ENCODE results near the gene BICD1. TPM values are rescaled to one million over a fixed set of nuclear protein-coding genes. Genes with fewer than 3 reads are reported as not detected.

Gene BICD1
- total RNA-seq, 1 donor, result 17.9 TPM

DNA sequence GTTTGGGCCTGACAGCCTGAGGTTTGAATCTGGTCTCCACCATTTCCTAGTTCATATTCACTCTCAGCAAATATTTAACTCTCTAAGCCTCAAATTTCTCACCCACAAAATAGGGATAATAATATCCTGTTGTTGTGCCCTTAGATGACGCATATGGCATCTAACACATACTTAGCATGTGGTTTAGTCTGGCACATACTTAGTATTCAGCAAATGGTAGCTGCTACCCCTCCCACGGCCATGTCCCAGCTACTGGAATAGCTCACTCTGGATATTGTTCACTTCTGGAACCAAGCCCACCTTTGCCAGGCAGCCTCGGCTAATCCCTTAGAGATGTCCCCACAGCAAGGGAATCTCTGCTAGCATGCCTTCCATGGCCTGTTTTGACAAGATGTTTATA, 53.3 kb downstream of the BICD1 start:
- no peak for DNase-seq (ENCODE audit: low read depth)
- TF ChIP-seq, protein P1, sequence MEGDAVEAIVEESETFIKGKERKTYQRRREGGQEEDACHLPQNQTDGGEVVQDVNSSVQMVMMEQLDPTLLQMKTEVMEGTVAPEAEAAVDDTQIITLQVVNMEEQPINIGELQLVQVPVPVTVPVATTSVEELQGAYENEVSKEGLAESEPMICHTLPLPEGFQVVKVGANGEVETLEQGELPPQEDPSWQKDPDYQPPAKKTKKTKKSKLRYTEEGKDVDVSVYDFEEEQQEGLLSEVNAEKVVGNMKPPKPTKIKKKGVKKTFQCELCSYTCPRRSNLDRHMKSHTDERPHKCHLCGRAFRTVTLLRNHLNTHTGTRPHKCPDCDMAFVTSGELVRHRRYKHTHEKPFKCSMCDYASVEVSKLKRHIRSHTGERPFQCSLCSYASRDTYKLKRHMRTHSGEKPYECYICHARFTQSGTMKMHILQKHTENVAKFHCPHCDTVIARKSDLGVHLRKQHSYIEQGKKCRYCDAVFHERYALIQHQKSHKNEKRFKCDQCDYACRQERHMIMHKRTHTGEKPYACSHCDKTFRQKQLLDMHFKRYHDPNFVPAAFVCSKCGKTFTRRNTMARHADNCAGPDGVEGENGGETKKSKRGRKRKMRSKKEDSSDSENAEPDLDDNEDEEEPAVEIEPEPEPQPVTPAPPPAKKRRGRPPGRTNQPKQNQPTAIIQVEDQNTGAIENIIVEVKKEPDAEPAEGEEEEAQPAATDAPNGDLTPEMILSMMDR (IDR thresholded peaks at IDR 0.05; ENCODE audit: insufficient read depth, low read length), result no peak
- H3K4me3 ChIP-seq (ENCODE audit: low read depth, low read length), result no peak overlapping the region

DNA sequence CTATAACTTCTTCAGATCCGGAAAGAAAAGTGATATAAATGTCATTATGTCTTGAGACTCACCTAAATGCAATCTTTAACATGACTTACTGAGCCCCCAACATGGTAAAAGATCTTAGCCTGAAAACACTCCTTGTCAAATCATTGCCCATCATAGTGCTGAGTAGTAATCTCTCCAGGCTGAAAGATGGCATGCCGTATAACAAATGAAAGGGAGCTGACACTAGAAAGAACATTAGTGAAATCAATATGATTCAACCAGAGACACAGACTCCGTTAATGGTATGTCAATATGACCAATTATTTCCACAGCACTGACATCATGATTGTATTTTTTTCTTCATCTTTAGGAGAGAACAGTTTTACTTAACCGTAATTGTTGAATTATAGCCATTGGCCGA, 54.4 kb downstream of the BICD1 start:
- no peak for DNase-seq (ENCODE audit: low read depth)
- TF ChIP-seq, protein P1 (IDR thresholded peaks at IDR 0.05; ENCODE audit: insufficient read depth, low read length), result no peak
- no peak overlapping the region for H3K4me3 ChIP-seq (ENCODE audit: low read depth, low read length)

DNA sequence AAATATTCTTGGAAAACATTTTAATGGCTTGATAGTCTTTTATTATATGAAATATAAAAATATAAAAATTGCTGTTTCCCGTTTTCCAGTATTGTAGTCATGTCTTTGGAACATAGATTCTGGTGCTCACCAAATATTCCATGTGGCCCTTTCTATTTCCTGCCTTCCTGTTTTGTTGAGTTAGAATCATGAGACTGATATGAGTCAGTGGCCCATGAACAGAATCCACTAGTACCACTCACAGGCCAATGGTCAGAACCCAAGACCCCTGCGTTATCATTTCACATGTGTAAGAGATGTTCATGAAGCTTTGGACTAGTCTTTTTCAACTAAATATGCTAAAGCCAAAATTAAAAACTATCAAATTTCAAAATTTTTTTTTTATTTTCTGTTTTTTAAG, 56.9 kb downstream of the BICD1 start:
- H3K4me3 ChIP-seq (ENCODE audit: low read depth, low read length), result no peak overlapping the region
- TF ChIP-seq, protein P1 (IDR thresholded peaks at IDR 0.05; ENCODE audit: insufficient read depth, low read length), result no peak
- DNase-seq (ENCODE audit: low read depth), result peak; percentile 11

DNA sequence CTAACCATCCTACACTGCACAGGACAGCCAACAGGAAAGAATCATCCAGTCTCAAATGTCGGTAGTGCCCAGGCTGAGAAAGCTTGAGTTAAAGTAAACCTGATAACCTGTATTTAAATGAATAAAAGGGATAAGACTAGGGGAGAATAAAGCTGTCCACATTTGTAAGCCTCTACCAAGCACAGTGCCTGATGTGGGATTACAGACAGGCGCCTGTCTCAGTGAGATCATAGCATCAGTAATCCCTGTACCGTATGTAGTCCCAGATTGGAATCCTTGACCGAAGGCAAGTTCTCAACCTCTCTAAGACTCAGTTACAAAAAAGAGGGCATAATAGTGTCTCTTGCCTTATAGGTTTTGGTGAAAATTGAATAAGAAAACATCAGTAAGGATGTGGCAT, 59.9 kb downstream of the BICD1 start:
- no peak overlapping the region for H3K4me3 ChIP-seq (ENCODE audit: low read depth, low read length)

DNA sequence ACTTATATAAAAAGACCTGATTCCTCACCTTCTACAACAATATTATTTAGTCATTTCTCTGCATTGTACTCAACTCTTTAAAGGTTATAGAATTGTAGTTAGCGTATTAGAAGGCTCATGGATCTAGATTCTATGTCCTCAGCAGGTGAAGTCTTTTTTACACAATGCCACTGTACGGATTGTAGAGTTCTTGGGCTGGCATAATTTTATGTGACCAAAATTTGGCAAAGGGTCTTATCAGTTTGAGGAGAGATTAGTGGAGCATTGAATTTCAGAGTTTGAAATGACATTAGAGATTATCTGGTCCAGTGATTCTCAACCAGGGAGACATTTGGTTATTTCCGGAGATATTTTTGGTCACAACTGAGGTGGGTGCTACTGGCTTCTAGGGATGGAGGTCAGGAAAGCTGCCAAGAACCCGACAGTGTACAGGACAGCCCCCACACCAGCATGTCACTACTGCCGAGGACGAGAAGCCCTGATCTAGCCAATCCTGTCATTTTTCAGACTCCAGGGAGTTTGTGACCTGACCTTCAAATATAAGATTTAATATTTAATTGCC, 63.9 kb downstream of the BICD1 start:
- no peak overlapping the region for H3K4me3 ChIP-seq (ENCODE audit: low read depth, low read length)
- no peak for DNase-seq (ENCODE audit: low read depth)
- TF ChIP-seq, protein P1 (IDR thresholded peaks at IDR 0.05; ENCODE audit: insufficient read depth, low read length), result no peak

More for the DNA sequence above, 59.9 kb downstream of the BICD1 start:
- TF ChIP-seq, protein P1 (IDR thresholded peaks at IDR 0.05; ENCODE audit: insufficient read depth, low read length), result no peak
- no peak for DNase-seq (ENCODE audit: low read depth)

DNA sequence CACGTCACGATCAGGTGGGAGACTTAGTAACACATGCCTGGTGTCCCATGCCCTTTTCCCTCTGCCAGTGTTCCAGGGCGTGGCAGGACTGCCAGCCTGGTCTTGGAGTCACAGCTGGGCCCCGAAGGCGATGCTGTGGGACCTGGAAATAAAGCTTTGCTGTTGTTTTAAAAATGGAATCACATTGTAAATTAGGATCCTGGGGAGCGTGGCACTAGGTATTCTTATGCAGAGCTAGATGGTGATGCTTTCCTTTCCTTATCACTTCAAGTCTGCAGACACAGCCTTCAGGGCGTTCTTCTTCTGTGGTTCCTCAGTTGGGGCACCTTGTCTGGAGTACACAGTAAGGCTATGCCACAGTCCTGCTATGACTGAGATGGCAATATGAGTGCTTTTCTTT, 64.6 kb downstream of the BICD1 start:
- H3K4me3 ChIP-seq (ENCODE audit: low read depth, low read length), result no peak overlapping the region
- no peak for DNase-seq (ENCODE audit: low read depth)
- TF ChIP-seq, protein P1 (IDR thresholded peaks at IDR 0.05; ENCODE audit: insufficient read depth, low read length), result no peak

DNA sequence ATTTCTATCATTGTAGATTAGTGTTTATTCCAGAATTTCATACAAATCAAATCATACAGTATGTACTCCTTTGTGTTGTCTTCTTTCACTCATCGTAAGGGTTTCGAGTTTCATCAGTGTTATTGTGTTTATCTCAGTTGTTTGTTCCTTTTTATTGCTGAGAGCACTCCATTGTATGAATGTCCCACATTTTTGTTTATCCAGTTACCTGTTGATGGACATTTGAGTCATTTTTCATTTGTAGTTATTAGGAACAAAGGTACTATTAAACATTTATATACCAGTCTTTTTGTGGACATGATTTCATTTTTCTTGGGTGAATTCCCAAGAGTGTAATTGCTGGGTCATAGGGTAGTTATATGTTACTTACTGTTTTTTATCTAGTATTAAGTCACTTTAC, 70.0 kb downstream of the BICD1 start:
- TF ChIP-seq, protein P1 (IDR thresholded peaks at IDR 0.05; ENCODE audit: insufficient read depth, low read length), result no peak
- no peak overlapping the region for H3K4me3 ChIP-seq (ENCODE audit: low read depth, low read length)
- DNase-seq (ENCODE audit: low read depth), result no peak

All from fibroblast of the aortic adventitia (primary cell).